Colonic mucosa (tissue), 4 donors: ENCODE measurements around the gene FAM114A2. TPM values are rescaled to one million over a fixed set of nuclear protein-coding genes. Genes with fewer than 3 reads are reported as not detected.

Source experiments
- DNase-seq: peaks from one replicate; pipeline ENCODE4 v3.0.0-alpha.2; 2020
- H3K27ac ChIP-seq: fragments of 200-600 bp; one replicate; pipeline ENCODE4 v1.8.0; 2021
- H3K27me3 ChIP-seq: fragments of 200-600 bp; one replicate; pipeline ENCODE4 v1.8.0; 2021
- H3K36me3 ChIP-seq: fragments of 200-600 bp; one replicate; pipeline ENCODE4 v1.8.0; 2021
- H3K4me1 ChIP-seq: fragments of 200-600 bp; one replicate; pipeline ENCODE4 v1.8.0; 2021; ENCODE audit warnings: mild to moderate bottlenecking
- H3K4me3 ChIP-seq: fragments of 200-600 bp; one replicate; pipeline ENCODE4 v1.8.0; 2021
- H3K9ac ChIP-seq, 2 donors: one replicate each; pipeline ENCODE4 v1.7.0; 2013; ENCODE audit warnings: control low read depth in 2 of 2, low read depth in 2 of 2, low read length in 2 of 2
- H3K9me3 ChIP-seq: fragments of 200-600 bp; one replicate; pipeline ENCODE4 v1.8.0; 2021
- CTCF ChIP-seq: fragments of 200-600 bp; IDR thresholded peaks from one replicate; pipeline ENCODE4 v1.8.0; 2022; ENCODE audit warnings: antibody characterized with exemption, mild to moderate bottlenecking
- intact Hi-C: fragments of 100-400 bp; cut with DNase I; formaldehyde crosslinking; loops from one replicate; pipeline ENCODE4 v1.14.1; 2022
- total RNA-seq, 2 donors: library from RNA; stranded (reverse); fragmentation: NEBNext Ultra II Directional in 1 of 2; extraction: Animal tissue kit (Norgen Biotek cat#: 25700) in 1 of 2; gene quantifications; one replicate each; pipeline ENCODE4 v1.2.1, GENCODE V29; 2021
- donor health status: healthy.
- donor health status: DM: no; HTN: no; CAD: no.
- donor health status: DM: no; HTN: no; CAD: no.

FAM114A2 gene
- total RNA-seq, 2 donors from 2014 or later: 15.8 to 16.0 TPM

GRCh38 chr5:154081246-154081645 is 42.5 kb upstream of the FAM114A2 start:
- intact Hi-C loops: no loop called here
- H3K36me3 ChIP-seq: no peaks in the 10 kb centered on the region
- no peak for TF ChIP-seq CTCF
- H3K27ac ChIP-seq: no peak overlapping the region
- H3K27me3 ChIP-seq: no peaks in the 10 kb centered on the region
- H3K9me3 ChIP-seq: no peaks in the 10 kb centered on the region
- no peak overlapping the region for H3K4me3 ChIP-seq
- DNase-seq: no peak
- no peaks in the 10 kb centered on the region for H3K4me1 ChIP-seq
- H3K9ac ChIP-seq: no peak overlapping the region

GRCh38 chr5:154078272-154078671 is 39.6 kb upstream of the FAM114A2 start:
- H3K36me3 ChIP-seq: no peaks in the 10 kb centered on the region
- H3K4me3 ChIP-seq: no peak overlapping the region
- no peaks in the 10 kb centered on the region for H3K4me1 ChIP-seq
- H3K9ac ChIP-seq: no peak overlapping the region
- no peak for DNase-seq
- H3K9me3 ChIP-seq: no peaks in the 10 kb centered on the region
- TF ChIP-seq CTCF: no peak
- H3K27ac ChIP-seq: no peak overlapping the region
- intact Hi-C loops: loop anchor here (5.0 to 10.0 kb wide), 2 partner anchors 99 to 537 kb away; no protein-coding TSS in a partner anchor
- no peaks in the 10 kb centered on the region for H3K27me3 ChIP-seq

- intact Hi-C loops: loop anchor here (5.0 to 10.0 kb wide), 2 partner anchors 100 to 537 kb away; no protein-coding TSS in a partner anchor
- Histone ChIP-seq H3K4me3 (no peak overlapping the region), H3K9me3 (no peaks in the 10 kb centered on the region), H3K4me1 (no peaks in the 10 kb centered on the region), H3K36me3 (no peaks in the 10 kb centered on the region), H3K27ac (no peak overlapping the region), H3K9ac (no peak overlapping the region), H3K27me3 (no peaks in the 10 kb centered on the region)
- DNase-seq: no peak
- TF ChIP-seq CTCF: no peak
Measured at GRCh38 chr5:154077696-154078095, 39.0 kb upstream of the FAM114A2 start.

- Histone ChIP-seq H3K9me3 (no peaks in the 10 kb centered on the region), H3K27me3 (no peaks in the 10 kb centered on the region), H3K4me1 (no peaks in the 10 kb centered on the region), H3K9ac (no peak overlapping the region), H3K27ac (no peak overlapping the region), H3K4me3 (no peak overlapping the region), H3K36me3 (no peaks in the 10 kb centered on the region)
- DNase-seq: no peak
- intact Hi-C loops: loop anchor here (5.0 to 10.0 kb wide), 2 partner anchors 101 to 538 kb away; no protein-coding TSS in a partner anchor
- TF ChIP-seq CTCF: no peak
Measured at GRCh38 chr5:154076240-154076922, 37.7 kb upstream of the FAM114A2 start.

GRCh38 chr5:154072414-154073171 is 33.9 kb upstream of the FAM114A2 start:
- intact Hi-C loops: loop anchor here (2.0 to 10.0 kb wide), 2 partner anchors 332 to 542 kb away; no protein-coding TSS in a partner anchor

More at GRCh38 chr5:154072414-154073171, 33.9 kb upstream of the FAM114A2 start:
- H3K4me3 ChIP-seq: no peak overlapping the region
- peak; percentile 89 for DNase-seq
- H3K27me3 ChIP-seq: no peaks in the 10 kb centered on the region
- no peaks in the 10 kb centered on the region for H3K36me3 ChIP-seq
- no peaks in the 10 kb centered on the region for H3K4me1 ChIP-seq
- no peaks in the 10 kb centered on the region for H3K9me3 ChIP-seq
- H3K9ac ChIP-seq: no peak overlapping the region
- peak; percentile 95 for TF ChIP-seq CTCF
- no peak overlapping the region for H3K27ac ChIP-seq
